ENCODE measurements around the gene C1orf167.
A peak's percentile ranks its signal among the peaks of the same experiment; 100 is the strongest.

C1orf167 gene

GRCh38 chr1:11817192-11817591 lies 55.2 kb downstream of the C1orf167 start:
- Histone ChIP-seq H3K4me3 (no peak overlapping the region), H3K4me1 (no peaks in the 10 kb centered on the region), H3K27ac (no peak overlapping the region), H3K27me3 (no peaks in the 10 kb centered on the region), H3K9me3 (no peaks in the 10 kb centered on the region), H3K36me3 (peaks cover 59 to 82% (median 82%) of the 10 kb centered on the region in 3 donors)
- no peak for TF ChIP-seq CTCF (IDR thresholded peaks at IDR 0.05)
- intact Hi-C loops (cut with DNase I; ENCODE audit: low total_unique reads): no loop called here
- DNase-seq: peak in 1 of 2 donors; percentile 31

GRCh38 chr1:11822091-11822490 lies 60.1 kb downstream of the C1orf167 start:
- no peak for DNase-seq
- Histone ChIP-seq H3K36me3 (peaks cover 79 to 96% (median 92%) of the 10 kb centered on the region in 3 donors), H3K27me3 (no peaks in the 10 kb centered on the region), H3K9me3 (no peaks in the 10 kb centered on the region), H3K4me1 (no peaks in the 10 kb centered on the region), H3K4me3 (no peak overlapping the region), H3K27ac (no peak overlapping the region)
- intact Hi-C loops (cut with DNase I; ENCODE audit: low total_unique reads): no loop called here
- TF ChIP-seq CTCF (IDR thresholded peaks at IDR 0.05): no peak

GRCh38 chr1:11823366-11824137 lies 61.6 kb downstream of the C1orf167 start:
- DNase-seq: peak in 1 of 2 donors; percentile 42
- Histone ChIP-seq H3K4me3 (no peak overlapping the region), H3K27ac (no peak overlapping the region), H3K9me3 (no peaks in the 10 kb centered on the region), H3K27me3 (no peaks in the 10 kb centered on the region), H3K36me3 (peaks cover 83 to 100% (median 91%) of the 10 kb centered on the region in 3 donors), H3K4me1 (no peaks in the 10 kb centered on the region)
- intact Hi-C loops (cut with DNase I; ENCODE audit: low total_unique reads): no loop called here
- no peak for TF ChIP-seq CTCF (IDR thresholded peaks at IDR 0.05)

GRCh38 chr1:11825131-11825530 lies 63.1 kb downstream of the C1orf167 start:
- no peak overlapping the region for H3K27ac ChIP-seq
- intact Hi-C loops (cut with DNase I; ENCODE audit: low total_unique reads): no loop called here
- H3K4me3 ChIP-seq: no peak overlapping the region
- DNase-seq: no peak
- H3K4me1 ChIP-seq: no peaks in the 10 kb centered on the region
- H3K27me3 ChIP-seq: no peaks in the 10 kb centered on the region
- H3K9me3 ChIP-seq: no peaks in the 10 kb centered on the region
- peaks cover 85 to 100% (median 92%) of the 10 kb centered on the region in 3 donors for H3K36me3 ChIP-seq
- no peak for TF ChIP-seq CTCF (IDR thresholded peaks at IDR 0.05)

- Histone ChIP-seq H3K9me3 (no peaks in the 10 kb centered on the region), H3K36me3 (peaks cover 88 to 100% (median 93%) of the 10 kb centered on the region in 3 donors)
Measured at GRCh38 chr1:11826946-11827345, 65.0 kb downstream of the C1orf167 start.

More at GRCh38 chr1:11826946-11827345, 65.0 kb downstream of the C1orf167 start:
- Histone ChIP-seq H3K4me1 (no peaks in the 10 kb centered on the region), H3K27ac (no peak overlapping the region), H3K27me3 (no peaks in the 10 kb centered on the region), H3K4me3 (no peak overlapping the region)
- no peak for TF ChIP-seq CTCF (IDR thresholded peaks at IDR 0.05)
- intact Hi-C loops (cut with DNase I; ENCODE audit: low total_unique reads): no loop called here
- no peak for DNase-seq
